Spinal cord (tissue), 10 donors: Measurements from ENCODE around the gene WNT9B. TPM values are rescaled to one million over a fixed set of nuclear protein-coding genes. Genes with fewer than 3 reads are reported as not detected.

Source experiments
- DNase-seq, 6 donors: peaks; one replicate each; pipeline versions ENCODE4 v3.0.0 to v3.0.0-alpha.2; 2013 to 2015; ENCODE audit warnings: low spot score in 6 of 6, low read depth in 4 of 6
- H3K27ac ChIP-seq: one replicate; pipeline ENCODE4 v1.5.1; 2013; ENCODE audit warnings: low read depth, low read length, control low read depth
- H3K27me3 ChIP-seq: one replicate; pipeline ENCODE4 v1.6.1; 2013; ENCODE audit warnings: low read length; ENCODE audit not compliant: control insufficient read depth, insufficient read depth
- H3K36me3 ChIP-seq: one replicate; pipeline ENCODE4 v1.6.1; 2013; ENCODE audit warnings: low read length; ENCODE audit not compliant: control insufficient read depth, insufficient read depth
- H3K4me1 ChIP-seq: one replicate; pipeline ENCODE4 v1.6.1; 2013; ENCODE audit warnings: low read length; ENCODE audit not compliant: control insufficient read depth, insufficient read depth
- H3K4me3 ChIP-seq: one replicate; pipeline ENCODE4 v1.5.1; 2013; ENCODE audit warnings: low read depth, low read length, control low read depth
- H3K9me3 ChIP-seq: one replicate; pipeline ENCODE4 v1.6.1; 2013; ENCODE audit warnings: low read length; ENCODE audit not compliant: control insufficient read depth, insufficient read depth
- WGBS: methylation state at CpG from one replicate; pipeline ENCODE4 v1.1.5; 2013; ENCODE audit warnings: missing lambda C conversion rate; ENCODE audit not compliant: insufficient coverage; 5-methylcytosine and 5-hydroxymethylcytosine counted together
- polyA plus RNA-seq, 2 donors: library from polyadenylated mRNA; unstranded; fragments of 120-200 nt; gene quantifications; one replicate each; pipeline ENCODE4 v1.2.1, GENCODE V29; 2013; ENCODE audit not compliant: insufficient read length in 2 of 2
- total RNA-seq, 2 donors: library from RNA; depleted of rRNA in 1 of 2; stranded (reverse); fragments of 120-200 nt in 1 of 2; fragments of >200 nt in 1 of 2; gene quantifications; one replicate each; pipeline versions ENCODE4 v1.2.3 to v1.2.4, GENCODE V29; 2013 to 2014
- donor health status: healthy.

WNT9B gene
- total and polyA plus RNA-seq, 4 donors = 0.44 to 2.1 (median 0.96) TPM

DNA sequence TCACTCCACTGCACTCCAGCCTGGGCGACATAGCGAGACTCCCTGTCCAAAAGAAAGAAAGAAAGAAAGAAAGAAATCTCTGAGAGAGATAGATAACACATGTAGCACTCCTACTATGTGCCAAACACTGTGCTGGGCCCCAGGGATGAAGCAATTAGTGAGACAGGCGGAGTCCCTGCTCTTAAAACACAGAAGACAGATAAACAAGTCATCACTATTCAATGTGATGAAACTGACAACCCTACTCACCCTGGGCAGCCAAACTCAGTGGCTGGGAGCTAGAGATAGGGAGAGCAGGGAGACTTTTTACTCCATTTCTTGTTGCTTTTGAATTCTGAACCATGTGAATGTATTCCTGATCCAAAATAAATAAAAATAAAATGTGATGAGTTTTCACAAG is 36.3 kb downstream of the WNT9B start:
- Histone ChIP-seq H3K27me3 (no peaks in the 10 kb centered on the region), H3K4me3 (no peak overlapping the region), H3K9me3 (no peaks in the 10 kb centered on the region), H3K27ac (no peak overlapping the region), H3K36me3 (no peaks in the 10 kb centered on the region), H3K4me1 (no peaks in the 10 kb centered on the region)
- DNase-seq = peak in 1 of 6 donors; percentile 23
- whole genome bisulfite sequencing = no CpG with 5 or more reads among the region's 3 CpGs

DNA sequence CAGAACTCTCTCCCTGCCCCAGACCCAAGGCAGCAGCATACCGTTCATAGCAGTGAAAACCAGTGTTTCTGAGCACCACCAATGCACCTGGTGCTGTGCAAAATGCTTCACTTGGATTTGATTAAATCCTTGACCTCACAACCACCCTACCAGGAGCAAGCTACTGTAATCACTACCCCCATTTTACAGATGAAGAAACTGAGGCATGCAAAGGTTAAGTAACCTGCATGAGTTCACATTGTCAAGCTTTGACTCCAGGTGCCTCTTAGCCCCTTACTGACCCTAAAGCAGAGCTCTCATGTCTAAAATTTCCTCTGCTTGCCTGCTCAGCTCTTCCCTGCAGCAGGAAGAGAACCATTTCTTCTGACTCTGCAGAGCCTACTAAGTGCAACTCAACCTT is 37.3 kb downstream of the WNT9B start:
- Histone ChIP-seq H3K36me3 (no peaks in the 10 kb centered on the region), H3K4me3 (no peak overlapping the region), H3K27ac (no peak overlapping the region), H3K9me3 (no peaks in the 10 kb centered on the region), H3K4me1 (no peaks in the 10 kb centered on the region), H3K27me3 (no peaks in the 10 kb centered on the region)
- DNase-seq = no peak
- WGBS = 92% methylated on average over 1 of the region's 1 CpG

DNA sequence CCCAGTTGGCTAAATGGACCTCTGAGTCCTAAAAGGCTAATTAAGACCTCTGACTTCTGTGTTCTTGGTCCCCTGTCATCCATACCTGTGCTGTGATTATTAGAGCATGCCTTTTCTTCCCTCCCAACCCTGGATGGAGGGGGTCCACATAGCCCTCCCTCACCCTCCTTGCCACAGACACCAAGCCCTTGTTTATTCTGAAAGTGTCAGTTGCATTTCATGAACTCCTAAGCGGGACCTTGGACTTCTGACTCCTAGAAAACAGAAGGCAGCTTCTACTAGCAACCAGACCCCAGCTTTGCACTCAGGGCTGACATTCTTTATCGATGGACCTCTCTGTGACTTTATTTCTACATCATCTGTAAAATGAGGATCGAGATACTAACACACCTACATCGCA is 38.1 kb downstream of the WNT9B start:
- Histone ChIP-seq H3K4me1 (peaks cover 4% of the 10 kb centered on the region), H3K27ac (no peak overlapping the region), H3K27me3 (no peaks in the 10 kb centered on the region), H3K9me3 (no peaks in the 10 kb centered on the region), H3K36me3 (no peaks in the 10 kb centered on the region), H3K4me3 (no peak overlapping the region)
- DNase-seq = no peak
- WGBS = 86% methylated on average over 4 of the region's 4 CpGs

DNA sequence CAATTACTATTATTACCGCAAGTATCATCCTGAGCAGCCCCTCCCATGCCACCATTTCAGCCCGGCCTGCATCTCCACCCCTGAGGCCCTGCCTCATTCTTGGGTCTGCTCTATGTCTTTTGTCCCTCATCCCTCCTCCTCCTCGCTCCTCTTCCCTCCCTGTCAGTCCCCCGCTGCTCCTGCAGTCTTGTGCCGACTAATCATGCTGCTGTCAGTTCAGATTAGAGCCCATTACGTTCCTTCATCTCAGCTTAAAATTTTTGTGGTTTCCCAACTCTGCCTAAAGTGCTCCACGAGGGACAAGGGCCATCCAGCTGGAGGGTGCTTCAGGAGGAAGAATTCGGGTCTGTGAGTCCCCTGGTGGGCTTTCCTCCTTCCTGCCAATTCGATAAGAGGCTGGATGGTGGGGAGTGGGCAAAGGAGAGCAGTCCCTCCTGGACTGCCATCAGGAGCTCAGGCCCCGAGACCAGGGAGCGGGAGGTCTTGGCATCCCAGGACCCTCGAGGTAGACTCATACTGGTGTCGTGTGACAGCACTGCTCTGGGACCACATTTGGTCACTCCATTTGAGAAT is 38.7 kb downstream of the WNT9B start:
- no peaks in the 10 kb centered on the region for H3K9me3 ChIP-seq
- no peak overlapping the region for H3K4me3 ChIP-seq
- peaks cover 9% of the 10 kb centered on the region for H3K4me1 ChIP-seq
- H3K36me3 ChIP-seq = no peaks in the 10 kb centered on the region
- no peak overlapping the region for H3K27ac ChIP-seq
- H3K27me3 ChIP-seq = no peaks in the 10 kb centered on the region
- WGBS = 43% methylated on average over 12 of the region's 13 CpGs
- DNase-seq = no peak

DNA sequence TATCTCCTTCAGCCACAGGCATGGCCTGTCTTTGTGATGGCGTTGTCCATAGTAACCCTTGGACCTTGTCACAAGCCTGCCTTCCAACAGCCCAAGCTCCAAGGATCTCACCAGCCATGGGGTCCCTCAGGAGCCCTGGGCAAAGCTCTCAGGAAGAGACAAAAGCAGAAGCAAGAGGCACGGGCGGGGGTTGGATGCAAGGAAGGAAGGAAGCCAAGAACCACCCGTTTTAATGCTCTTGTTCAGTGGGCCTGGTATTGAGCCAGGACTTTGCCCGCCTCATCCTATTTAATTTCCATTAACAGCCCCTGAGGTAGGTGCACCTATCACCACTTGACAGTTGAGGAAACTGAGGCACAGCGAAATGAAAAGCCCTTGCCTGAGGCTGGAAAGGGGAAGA is 39.3 kb downstream of the WNT9B start:
- Histone ChIP-seq H3K4me3 (no peak overlapping the region), H3K9me3 (no peaks in the 10 kb centered on the region), H3K4me1 (peaks cover 10% of the 10 kb centered on the region), H3K36me3 (no peaks in the 10 kb centered on the region), H3K27ac (no peak overlapping the region), H3K27me3 (no peaks in the 10 kb centered on the region)
- WGBS = 71% methylated on average over 4 of the region's 6 CpGs
- no peak for DNase-seq

DNA sequence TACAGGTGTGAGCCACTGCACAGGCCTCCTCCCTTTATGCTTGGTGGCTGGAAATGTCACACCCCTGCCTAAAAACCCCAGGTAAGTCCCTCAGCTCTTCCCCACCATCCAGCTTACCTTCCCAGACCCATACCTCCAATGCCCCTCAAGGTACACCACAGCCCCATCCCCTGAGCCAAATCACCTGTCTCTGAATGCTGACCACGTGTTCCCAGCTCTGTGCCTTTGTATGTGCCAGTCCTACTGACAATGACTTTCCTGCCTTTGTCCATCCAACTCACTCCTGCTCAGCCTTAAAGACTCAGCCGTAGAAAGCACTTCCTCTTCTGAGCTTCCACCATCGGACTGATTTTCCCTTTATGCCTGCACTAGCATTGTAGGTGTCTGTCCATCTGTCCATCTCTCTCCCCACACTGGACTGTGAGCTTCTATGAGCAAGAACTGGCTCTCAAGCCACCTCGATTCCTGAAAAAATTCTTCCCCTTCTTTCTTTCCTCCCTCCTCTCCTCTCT is 40.9 kb downstream of the WNT9B start:
- Histone ChIP-seq H3K9me3 (no peaks in the 10 kb centered on the region), H3K36me3 (no peaks in the 10 kb centered on the region), H3K27me3 (no peaks in the 10 kb centered on the region), H3K4me1 (peaks cover 10% of the 10 kb centered on the region), H3K4me3 (no peak overlapping the region), H3K27ac (no peak overlapping the region)
- DNase-seq = no peak
- 90% methylated on average over 4 of the region's 4 CpGs for WGBS

DNA sequence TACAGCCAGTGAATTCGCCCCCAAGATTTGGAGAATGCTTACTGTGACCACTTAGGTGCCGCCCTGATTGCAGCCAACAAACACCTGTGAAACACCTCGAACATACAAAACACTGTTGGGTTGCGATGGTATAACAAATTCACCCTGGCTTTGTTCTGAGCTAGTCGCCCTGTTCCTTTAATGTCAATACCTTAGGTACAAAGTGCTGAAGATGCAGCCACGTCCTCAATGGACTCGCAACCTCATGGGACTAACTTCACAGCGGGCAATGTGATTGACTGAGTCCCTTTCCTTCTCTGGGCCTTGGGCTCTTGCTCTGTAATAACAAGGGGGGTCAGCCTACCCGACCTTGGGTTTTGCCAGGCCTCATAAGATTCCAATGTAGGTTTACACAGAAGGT is 42.6 kb downstream of the WNT9B start:
- H3K27me3 ChIP-seq = no peaks in the 10 kb centered on the region

DNA sequence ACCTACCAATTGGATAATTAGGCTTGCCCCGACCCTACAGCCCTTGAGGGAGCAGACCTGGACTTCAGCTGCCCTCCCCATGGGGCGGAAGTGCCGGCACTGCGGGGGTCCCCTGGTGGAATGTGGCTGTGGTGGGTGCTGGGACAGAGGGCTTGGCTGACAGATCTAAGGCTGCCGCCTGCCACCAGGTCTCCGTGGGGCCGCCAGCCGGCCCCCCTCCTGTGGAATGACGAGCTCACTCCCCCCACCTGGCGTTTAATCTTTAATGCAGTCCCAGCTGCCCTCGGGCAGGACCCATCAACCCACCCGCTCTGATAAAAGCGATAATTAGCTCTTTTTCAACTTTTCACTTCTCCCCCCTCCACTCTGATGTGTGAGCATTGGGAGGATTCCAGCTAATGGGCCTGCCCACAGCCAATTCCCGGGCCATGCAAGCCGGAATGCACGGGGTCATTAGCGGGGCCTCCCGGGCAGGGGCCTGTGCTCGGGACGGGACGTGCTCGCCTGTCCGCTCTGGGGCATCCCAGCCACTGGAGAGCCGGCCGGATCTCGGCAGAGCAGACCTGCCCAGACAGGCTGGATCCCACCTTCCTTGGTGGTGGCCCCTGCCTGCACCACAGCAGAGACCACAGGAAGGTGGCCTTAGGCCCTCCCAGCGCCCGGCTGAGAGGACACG is 43.2 kb downstream of the WNT9B start:
- H3K4me3 ChIP-seq = no peak overlapping the region
- WGBS = 39% methylated on average over 26 of the region's 29 CpGs
- no peaks in the 10 kb centered on the region for H3K9me3 ChIP-seq
- no peak overlapping the region for H3K27ac ChIP-seq
- H3K27me3 ChIP-seq = no peaks in the 10 kb centered on the region
- H3K4me1 ChIP-seq = peaks cover 10% of the 10 kb centered on the region
- no peak for DNase-seq
- no peaks in the 10 kb centered on the region for H3K36me3 ChIP-seq

More for the DNA sequence above, 42.6 kb downstream of the WNT9B start:
- H3K27ac ChIP-seq = no peak overlapping the region
- DNase-seq = no peak
- no peaks in the 10 kb centered on the region for H3K9me3 ChIP-seq
- H3K36me3 ChIP-seq = no peaks in the 10 kb centered on the region
- WGBS = 83% methylated on average over 9 of the region's 9 CpGs
- H3K4me1 ChIP-seq = peaks cover 10% of the 10 kb centered on the region
- H3K4me3 ChIP-seq = no peak overlapping the region

DNA sequence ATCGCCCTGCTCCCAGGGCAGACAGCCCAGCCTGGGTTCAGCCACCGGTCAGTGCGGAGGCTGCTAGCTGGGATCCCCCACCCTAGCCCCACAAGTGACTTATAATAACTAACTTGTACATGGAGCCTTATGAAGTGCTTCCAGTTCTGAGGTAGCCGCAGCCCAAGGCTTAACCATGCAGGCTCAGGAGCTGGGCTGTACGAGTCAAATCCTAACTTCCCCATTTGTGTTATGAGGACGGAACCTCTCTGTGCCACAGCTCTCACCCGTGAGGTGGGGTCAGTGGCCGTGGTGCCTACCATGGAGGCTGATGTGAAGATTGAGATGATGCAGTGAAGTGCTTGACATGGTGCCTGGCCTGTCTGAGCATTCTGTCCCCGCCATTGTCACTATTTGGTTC is 43.8 kb downstream of the WNT9B start:
- H3K27me3 ChIP-seq = no peaks in the 10 kb centered on the region
- H3K9me3 ChIP-seq = no peaks in the 10 kb centered on the region
- DNase-seq = no peak
- no peak overlapping the region for H3K27ac ChIP-seq
- no peak overlapping the region for H3K4me3 ChIP-seq
- H3K4me1 ChIP-seq = peaks cover 10% of the 10 kb centered on the region
- WGBS = 85% methylated on average over 7 of the region's 9 CpGs
- no peaks in the 10 kb centered on the region for H3K36me3 ChIP-seq

DNA sequence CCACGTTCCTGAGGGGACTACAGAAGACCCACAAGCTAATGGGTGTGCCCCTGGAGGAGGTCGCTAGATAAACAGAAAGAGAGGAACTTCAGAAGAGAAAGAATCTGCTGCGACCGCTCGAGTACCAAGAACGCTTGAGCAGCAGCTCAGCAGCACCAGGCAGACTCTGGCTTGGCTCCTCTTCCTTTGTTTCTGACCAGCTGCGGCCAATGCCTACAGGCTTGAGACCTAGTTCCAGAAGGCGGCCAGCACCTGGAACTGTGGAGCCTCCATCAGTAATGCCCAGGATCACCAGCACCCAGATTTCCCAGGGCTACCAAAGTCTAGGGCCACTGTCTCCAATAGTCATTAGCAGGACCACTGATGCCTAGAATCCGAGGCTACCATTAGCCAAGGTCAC is 45.6 kb downstream of the WNT9B start:
- DNase-seq = no peak
- WGBS = 90% methylated on average over 9 of the region's 9 CpGs

More for the DNA sequence above, 45.6 kb downstream of the WNT9B start:
- Histone ChIP-seq H3K36me3 (no peaks in the 10 kb centered on the region), H3K9me3 (no peaks in the 10 kb centered on the region), H3K4me3 (no peak overlapping the region), H3K27me3 (no peaks in the 10 kb centered on the region), H3K27ac (no peak overlapping the region), H3K4me1 (peaks cover 10% of the 10 kb centered on the region)
